HG03103 (cell line): ENCODE results near the gene LDB2.
"Not testable (repeated sequence)": the region's sequence is repeated elsewhere in the genome, so short reads cannot be mapped to it uniquely, and the experiment has no call there.

Experiments
- ATAC-seq: cut with Tn5 transposase; IDR thresholded peaks from one replicate; pipeline ENCODE4 v1.9.1; 2021; ENCODE audit warnings: low read depth; ENCODE audit not compliant: unreplicated experiment

LDB2 gene

GRCh38 chr4:16897991-16898827 is at the start of gene LDB2:
LDB2 (minus strand) TSS chr4:16898645.
- ATAC-seq: no peak

- ATAC-seq: no peak
Observed at GRCh38 chr4:16942491-16942890, 44.0 kb upstream of the LDB2 start.

- no peak for ATAC-seq
Observed at GRCh38 chr4:16939178-16939577, 40.7 kb upstream of the LDB2 start.

GRCh38 chr4:16938512-16939040 is 40.1 kb upstream of the LDB2 start:
- no peak for ATAC-seq

GRCh38 chr4:16931339-16932305 is 33.2 kb upstream of the LDB2 start:
- no peak for ATAC-seq

- no peak for ATAC-seq
Observed at GRCh38 chr4:16926214-16926613, 27.8 kb upstream of the LDB2 start.

GRCh38 chr4:16918716-16919115 is 20.3 kb upstream of the LDB2 start:
- not testable (repeated sequence) for ATAC-seq

GRCh38 chr4:16916719-16917337 is 18.4 kb upstream of the LDB2 start:
- ATAC-seq: peak; percentile 99

GRCh38 chr4:16916031-16916430 is 17.6 kb upstream of the LDB2 start:
- ATAC-seq: no peak

- ATAC-seq: no peak
Observed at GRCh38 chr4:16914208-16914607, 15.8 kb upstream of the LDB2 start.

- ATAC-seq: no peak
Observed at GRCh38 chr4:16912896-16913295, 14.5 kb upstream of the LDB2 start.

- ATAC-seq: no peak
Observed at GRCh38 chr4:16909281-16909680, 10.8 kb upstream of the LDB2 start.

GRCh38 chr4:16908377-16909021 is 10.1 kb upstream of the LDB2 start:
- no peak for ATAC-seq

GRCh38 chr4:16900325-16900724 is 1.9 kb upstream of the LDB2 start:
- no peak for ATAC-seq

GRCh38 chr4:16896881-16897750 is 1.3 kb downstream of the LDB2 start:
- no peak for ATAC-seq

- ATAC-seq: no peak
Observed at GRCh38 chr4:16894406-16894805, 4.0 kb downstream of the LDB2 start.

GRCh38 chr4:16893141-16893651 is 5.2 kb downstream of the LDB2 start:
- ATAC-seq: no peak

GRCh38 chr4:16890651-16891050 is 7.8 kb downstream of the LDB2 start:
- no peak for ATAC-seq

- no peak for ATAC-seq
Observed at GRCh38 chr4:16889945-16890344, 8.5 kb downstream of the LDB2 start.
